ENCODE measurements around the gene DLG1.

The DLG1 gene

GRCh38 chr3:197244751-197245150, 53.7 kb downstream of the DLG1 start:
- Histone ChIP-seq H2BK120ac (ENCODE audit: low read depth, low read length) (no peak overlapping the region), H3K4ac (ENCODE audit: low read depth in 1 of 2, low read length in 2 of 2) (no peak overlapping the region), H2AK5ac (ENCODE audit: low read length, severe bottlenecking) (no peak overlapping the region), H3K4me2 (ENCODE audit: low read length, poor library complexity, severe bottlenecking) (no peak overlapping the region), H2BK5ac (ENCODE audit: low read depth, low read length, poor library complexity, severe bottlenecking) (no peak overlapping the region), H3K79me1 (replicated peaks; ENCODE audit: low read length, poor library complexity, severe bottlenecking) (peaks cover 2% of the 10 kb centered on the region), H3K4me3 (ENCODE audit: insufficient read depth in 1 of 2, low read depth in 1 of 2, low read length in 2 of 2) (no peak overlapping the region), H3K4me1 (ENCODE audit: control insufficient read depth, insufficient read depth, low read depth, low read length) (no peaks in the 10 kb centered on the region), H3K27ac (ENCODE audit: low read length, poor library complexity, severe bottlenecking) (no peak overlapping the region), H3K9me3 (ENCODE audit: control insufficient read depth, low read length) (peaks cover 63% of the 10 kb centered on the region), H2BK12ac (ENCODE audit: low read length in 2 of 2) (no peak overlapping the region), H2AFZ (ENCODE audit: low read depth, low read length) (no peak overlapping the region), H2BK15ac (ENCODE audit: low read depth, poor library complexity, severe bottlenecking) (no peak overlapping the region), H3K14ac (ENCODE audit: low read length in 2 of 2) (no peak overlapping the region), H4K91ac (ENCODE audit: low read length) (no peak overlapping the region), H4K8ac (ENCODE audit: low read length) (no peak overlapping the region), H3K9ac (ENCODE audit: low read length) (no peak overlapping the region), H3K27me3 (ENCODE audit: control insufficient read depth in 1 of 2, insufficient read depth in 1 of 2, low read length in 2 of 2) (no peaks in the 10 kb centered on the region), H3K36me3 (ENCODE audit: control insufficient read depth in 1 of 2, insufficient read depth in 2 of 2, low read depth in 1 of 2, low read length in 2 of 2) (peaks cover 22 to 24% of the 10 kb centered on the region in 2 experiments), H3K23ac (ENCODE audit: low read length in 2 of 2) (no peak overlapping the region), H3K18ac (ENCODE audit: low read depth in 1 of 2, low read length in 2 of 2) (no peak overlapping the region)
- peak; percentile 42 for DNase-seq
- WGBS: 97% methylated on average over 3 of the region's 3 CpGs

- H3K14ac ChIP-seq (ENCODE audit: low read length in 2 of 2): no peak overlapping the region
- WGBS: 97% methylated on average over 7 of the region's 7 CpGs
- no peak overlapping the region for H3K18ac ChIP-seq (ENCODE audit: low read depth in 1 of 2, low read length in 2 of 2)
- no peaks in the 10 kb centered on the region for H3K4me1 ChIP-seq (ENCODE audit: control insufficient read depth, insufficient read depth, low read depth, low read length)
- H3K79me1 ChIP-seq (replicated peaks; ENCODE audit: low read length, poor library complexity, severe bottlenecking): peaks cover 2% of the 10 kb centered on the region
- no peak overlapping the region for H2BK15ac ChIP-seq (ENCODE audit: low read depth, poor library complexity, severe bottlenecking)
- DNase-seq: no peak
- H3K4me3 ChIP-seq (ENCODE audit: insufficient read depth in 1 of 2, low read depth in 1 of 2, low read length in 2 of 2): peak overlapping the region in 1 of 2 experiments; percentile 13
- H3K9ac ChIP-seq (ENCODE audit: low read length): no peak overlapping the region
- H2AFZ ChIP-seq (ENCODE audit: low read depth, low read length): no peak overlapping the region
- no peak overlapping the region for H3K27ac ChIP-seq (ENCODE audit: low read length, poor library complexity, severe bottlenecking)
- H3K4me2 ChIP-seq (ENCODE audit: low read length, poor library complexity, severe bottlenecking): no peak overlapping the region
- H3K27me3 ChIP-seq (ENCODE audit: control insufficient read depth in 1 of 2, insufficient read depth in 1 of 2, low read length in 2 of 2): no peaks in the 10 kb centered on the region
- no peak overlapping the region for H4K8ac ChIP-seq (ENCODE audit: low read length)
- no peak overlapping the region for H2BK120ac ChIP-seq (ENCODE audit: low read depth, low read length)
- no peak overlapping the region for H3K4ac ChIP-seq (ENCODE audit: low read depth in 1 of 2, low read length in 2 of 2)
- no peak overlapping the region for H2BK5ac ChIP-seq (ENCODE audit: low read depth, low read length, poor library complexity, severe bottlenecking)
- peaks cover 44% of the 10 kb centered on the region for H3K9me3 ChIP-seq (ENCODE audit: control insufficient read depth, low read length)
- H2AK5ac ChIP-seq (ENCODE audit: low read length, severe bottlenecking): no peak overlapping the region
- no peak overlapping the region for H3K23ac ChIP-seq (ENCODE audit: low read length in 2 of 2)
- peaks cover 17 to 18% of the 10 kb centered on the region in 2 experiments for H3K36me3 ChIP-seq (ENCODE audit: control insufficient read depth in 1 of 2, insufficient read depth in 2 of 2, low read depth in 1 of 2, low read length in 2 of 2)
- H4K91ac ChIP-seq (ENCODE audit: low read length): peak overlapping the region; percentile 50
- no peak overlapping the region for H2BK12ac ChIP-seq (ENCODE audit: low read length in 2 of 2)
Measured at GRCh38 chr3:197242784-197243432, 55.5 kb downstream of the DLG1 start.

GRCh38 chr3:197241173-197241572, 57.2 kb downstream of the DLG1 start:
- H3K4me3 ChIP-seq (ENCODE audit: insufficient read depth in 1 of 2, low read depth in 1 of 2, low read length in 2 of 2): no peak overlapping the region
- no peak overlapping the region for H2AK5ac ChIP-seq (ENCODE audit: low read length, severe bottlenecking)
- no peak overlapping the region for H3K18ac ChIP-seq (ENCODE audit: low read depth in 1 of 2, low read length in 2 of 2)
- no peaks in the 10 kb centered on the region for H3K27me3 ChIP-seq (ENCODE audit: control insufficient read depth in 1 of 2, insufficient read depth in 1 of 2, low read length in 2 of 2)
- H2AFZ ChIP-seq (ENCODE audit: low read depth, low read length): no peak overlapping the region
- WGBS: 100% methylated on average over 1 of the region's 2 CpGs
- H3K27ac ChIP-seq (ENCODE audit: low read length, poor library complexity, severe bottlenecking): no peak overlapping the region
- no peak overlapping the region for H3K4me2 ChIP-seq (ENCODE audit: low read length, poor library complexity, severe bottlenecking)
- H3K36me3 ChIP-seq (ENCODE audit: control insufficient read depth in 1 of 2, insufficient read depth in 2 of 2, low read depth in 1 of 2, low read length in 2 of 2): peaks cover 11 to 13% of the 10 kb centered on the region in 2 experiments
- H3K4ac ChIP-seq (ENCODE audit: low read depth in 1 of 2, low read length in 2 of 2): no peak overlapping the region
- peaks cover 1% of the 10 kb centered on the region for H3K4me1 ChIP-seq (ENCODE audit: control insufficient read depth, insufficient read depth, low read depth, low read length)
- H4K8ac ChIP-seq (ENCODE audit: low read length): no peak overlapping the region
- H3K23ac ChIP-seq (ENCODE audit: low read length in 2 of 2): no peak overlapping the region
- no peak overlapping the region for H2BK5ac ChIP-seq (ENCODE audit: low read depth, low read length, poor library complexity, severe bottlenecking)
- peaks cover 2% of the 10 kb centered on the region for H3K79me1 ChIP-seq (replicated peaks; ENCODE audit: low read length, poor library complexity, severe bottlenecking)
- H2BK12ac ChIP-seq (ENCODE audit: low read length in 2 of 2): no peak overlapping the region
- DNase-seq: no peak
- H3K9ac ChIP-seq (ENCODE audit: low read length): no peak overlapping the region
- no peak overlapping the region for H3K14ac ChIP-seq (ENCODE audit: low read length in 2 of 2)
- H3K9me3 ChIP-seq (ENCODE audit: control insufficient read depth, low read length): peaks cover 35% of the 10 kb centered on the region
- no peak overlapping the region for H2BK120ac ChIP-seq (ENCODE audit: low read depth, low read length)
- no peak overlapping the region for H2BK15ac ChIP-seq (ENCODE audit: low read depth, poor library complexity, severe bottlenecking)
- no peak overlapping the region for H4K91ac ChIP-seq (ENCODE audit: low read length)

GRCh38 chr3:197239857-197240256, 58.6 kb downstream of the DLG1 start:
- DNase-seq: no peak
- Histone ChIP-seq H4K8ac (ENCODE audit: low read length) (no peak overlapping the region), H2BK12ac (ENCODE audit: low read length in 2 of 2) (no peak overlapping the region), H3K4me2 (ENCODE audit: low read length, poor library complexity, severe bottlenecking) (no peak overlapping the region), H3K14ac (ENCODE audit: low read length in 2 of 2) (no peak overlapping the region), H3K4me3 (ENCODE audit: insufficient read depth in 1 of 2, low read depth in 1 of 2, low read length in 2 of 2) (no peak overlapping the region), H3K79me1 (replicated peaks; ENCODE audit: low read length, poor library complexity, severe bottlenecking) (peaks cover 2% of the 10 kb centered on the region), H3K4me1 (ENCODE audit: control insufficient read depth, insufficient read depth, low read depth, low read length) (peaks cover 1% of the 10 kb centered on the region), H3K4ac (ENCODE audit: low read depth in 1 of 2, low read length in 2 of 2) (no peak overlapping the region), H2AFZ (ENCODE audit: low read depth, low read length) (no peak overlapping the region), H3K27ac (ENCODE audit: low read length, poor library complexity, severe bottlenecking) (peak overlapping the region; percentile 23), H3K9ac (ENCODE audit: low read length) (no peak overlapping the region), H2AK5ac (ENCODE audit: low read length, severe bottlenecking) (no peak overlapping the region), H4K91ac (ENCODE audit: low read length) (no peak overlapping the region), H3K23ac (ENCODE audit: low read length in 2 of 2) (no peak overlapping the region), H3K27me3 (ENCODE audit: control insufficient read depth in 1 of 2, insufficient read depth in 1 of 2, low read length in 2 of 2) (no peaks in the 10 kb centered on the region), H2BK15ac (ENCODE audit: low read depth, poor library complexity, severe bottlenecking) (no peak overlapping the region), H3K9me3 (ENCODE audit: control insufficient read depth, low read length) (peaks cover 35% of the 10 kb centered on the region), H3K18ac (ENCODE audit: low read depth in 1 of 2, low read length in 2 of 2) (no peak overlapping the region), H2BK5ac (ENCODE audit: low read depth, low read length, poor library complexity, severe bottlenecking) (no peak overlapping the region), H2BK120ac (ENCODE audit: low read depth, low read length) (no peak overlapping the region), H3K36me3 (ENCODE audit: control insufficient read depth in 1 of 2, insufficient read depth in 2 of 2, low read depth in 1 of 2, low read length in 2 of 2) (peaks cover 11 to 19% of the 10 kb centered on the region in 2 experiments)
- 100% methylated on average over 1 of the region's 1 CpG for WGBS
